Lung (tissue), 12 donors: ENCODE data around the gene FAM131A. TPM values are rescaled to one million over a fixed set of nuclear protein-coding genes. Genes with fewer than 3 reads are reported as not detected.

Source experiments
- ATAC-seq: fragments of 200-7000 bp; cut with Tn5 transposase; one replicate; pipeline ENCODE4 v1.9.1; 2020; ENCODE audit warnings: moderate number of reproducible peaks; ENCODE audit not compliant: insufficient read depth, low FRiP score
- DNase-seq, 3 donors: peaks; one replicate each; pipeline ENCODE4 v3.0.0-alpha.2; 2013 to 2017
- H3K27ac ChIP-seq, 2 donors: one replicate each; pipeline ENCODE4 v1.5.1; 2013; ENCODE audit warnings: mild to moderate bottlenecking in 2 of 2, moderate library complexity in 2 of 2, control low read depth in 1 of 2, inconsistent platforms in 1 of 2, low read depth in 1 of 2, low read length in 1 of 2
- H3K27me3 ChIP-seq, 3 donors: one replicate each; pipeline ENCODE4 v1.5.1; 2013; ENCODE audit warnings: low read length in 2 of 3; ENCODE audit not compliant: control insufficient read depth in 3 of 3, insufficient read depth in 3 of 3
- H3K36me3 ChIP-seq, 4 donors: one replicate each; pipeline ENCODE4 v1.5.1; 2013; ENCODE audit warnings: low read length in 4 of 4, mild to moderate bottlenecking in 1 of 4, moderate library complexity in 1 of 4; ENCODE audit not compliant: control insufficient read depth in 4 of 4, insufficient read depth in 4 of 4
- H3K4me1 ChIP-seq, 5 donors: one replicate each; pipeline ENCODE4 v1.5.1; 2013; ENCODE audit warnings: low read length in 5 of 5, mild to moderate bottlenecking in 2 of 5, moderate library complexity in 1 of 5; ENCODE audit not compliant: control insufficient read depth in 5 of 5, insufficient read depth in 5 of 5
- H3K4me3 ChIP-seq: one replicate; pipeline ENCODE4 v1.5.1; 2013; ENCODE audit warnings: mild to moderate bottlenecking, control low read depth, moderate library complexity
- H3K9ac ChIP-seq, 2 donors: one replicate each; pipeline ENCODE4 v1.5.1; 2013; ENCODE audit warnings: low read length in 2 of 2, control low read depth in 1 of 2; ENCODE audit not compliant: insufficient read depth in 1 of 2
- H3K9me3 ChIP-seq, 4 donors: one replicate each; pipeline ENCODE4 v1.5.1; 2013; ENCODE audit warnings: low read length in 3 of 4, mild to moderate bottlenecking in 1 of 4, moderate library complexity in 1 of 4; ENCODE audit not compliant: control insufficient read depth in 4 of 4, insufficient read depth in 3 of 4
- WGBS, 2 donors: extraction: QIAGEN DNeasy Blood & Tissue Kit; methylation state at CpG; one replicate each; pipeline ENCODE4 v1.1.7; 2013; 5-methylcytosine and 5-hydroxymethylcytosine counted together
- polyA plus RNA-seq, 2 donors: library from polyadenylated mRNA; stranded (reverse); fragments of 200-250 nt; gene quantifications; one replicate each; pipeline ENCODE4 v1.2.1, GENCODE V29; 2013
- total RNA-seq, 2 donors: library from RNA; depleted of rRNA in 1 of 2; stranded (reverse); fragments of >200 nt in 1 of 2; gene quantifications; one replicate each; pipeline ENCODE4 v1.2.1, GENCODE V29; 2014 to 2021
- TF ChIP-seq, protein P1 (sequence below): IDR thresholded peaks from 2 replicates; pipeline ENCODE4 v1.5.1; 2012; ENCODE audit warnings: mild to moderate bottlenecking; ENCODE audit errors: control extremely low read depth, extremely low read depth
- donor health status: control.
- donor health status: control.
- donor health status: Bipolar disorder and iron deficiency.
- donor health status: healthy.
- donor health status: DM: yes; HTN: yes; CAD: no.

FAM131A gene
- total and polyA plus RNA-seq, 4 donors = 12.9 to 21.4 (median 15.7) TPM

DNA sequence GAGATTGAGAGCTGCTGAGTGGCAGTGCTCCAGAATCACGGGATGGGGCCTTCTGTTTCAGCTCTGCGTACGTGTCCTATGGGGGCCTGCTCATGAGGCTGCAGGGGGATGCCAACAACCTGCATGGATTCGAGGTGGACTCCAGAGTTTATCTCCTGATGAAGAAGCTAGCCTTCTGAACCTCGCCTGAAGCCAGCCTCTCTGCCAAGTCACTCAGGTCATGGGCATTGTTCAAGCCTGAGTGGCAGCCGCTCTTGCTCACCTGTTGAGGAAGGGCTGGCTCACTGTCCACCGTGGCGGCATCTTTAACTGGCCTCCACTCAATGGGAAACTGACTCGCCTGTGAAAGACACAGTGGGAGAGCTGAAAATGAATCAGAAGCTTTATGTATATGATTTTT is 30.7 kb downstream of the FAM131A start:
- WGBS, 2 donors = 89 to 96% methylated on average over 9 of the region's 9 CpGs
- no peak overlapping the region for H3K27ac ChIP-seq
- H3K4me1 ChIP-seq = peaks cover 0 to 24% (median 7%) of the 10 kb centered on the region in 5 donors
- TF ChIP-seq, protein P1, sequence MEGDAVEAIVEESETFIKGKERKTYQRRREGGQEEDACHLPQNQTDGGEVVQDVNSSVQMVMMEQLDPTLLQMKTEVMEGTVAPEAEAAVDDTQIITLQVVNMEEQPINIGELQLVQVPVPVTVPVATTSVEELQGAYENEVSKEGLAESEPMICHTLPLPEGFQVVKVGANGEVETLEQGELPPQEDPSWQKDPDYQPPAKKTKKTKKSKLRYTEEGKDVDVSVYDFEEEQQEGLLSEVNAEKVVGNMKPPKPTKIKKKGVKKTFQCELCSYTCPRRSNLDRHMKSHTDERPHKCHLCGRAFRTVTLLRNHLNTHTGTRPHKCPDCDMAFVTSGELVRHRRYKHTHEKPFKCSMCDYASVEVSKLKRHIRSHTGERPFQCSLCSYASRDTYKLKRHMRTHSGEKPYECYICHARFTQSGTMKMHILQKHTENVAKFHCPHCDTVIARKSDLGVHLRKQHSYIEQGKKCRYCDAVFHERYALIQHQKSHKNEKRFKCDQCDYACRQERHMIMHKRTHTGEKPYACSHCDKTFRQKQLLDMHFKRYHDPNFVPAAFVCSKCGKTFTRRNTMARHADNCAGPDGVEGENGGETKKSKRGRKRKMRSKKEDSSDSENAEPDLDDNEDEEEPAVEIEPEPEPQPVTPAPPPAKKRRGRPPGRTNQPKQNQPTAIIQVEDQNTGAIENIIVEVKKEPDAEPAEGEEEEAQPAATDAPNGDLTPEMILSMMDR = no peak
- DNase-seq = no peak
- no peak for ATAC-seq
- H3K27me3 ChIP-seq = no peaks in the 10 kb centered on the region
- H3K9ac ChIP-seq = no peak overlapping the region
- no peaks in the 10 kb centered on the region for H3K9me3 ChIP-seq
- peaks cover 10 to 30% (median 15%) of the 10 kb centered on the region in 4 donors for H3K36me3 ChIP-seq
- H3K4me3 ChIP-seq = no peak overlapping the region

DNA sequence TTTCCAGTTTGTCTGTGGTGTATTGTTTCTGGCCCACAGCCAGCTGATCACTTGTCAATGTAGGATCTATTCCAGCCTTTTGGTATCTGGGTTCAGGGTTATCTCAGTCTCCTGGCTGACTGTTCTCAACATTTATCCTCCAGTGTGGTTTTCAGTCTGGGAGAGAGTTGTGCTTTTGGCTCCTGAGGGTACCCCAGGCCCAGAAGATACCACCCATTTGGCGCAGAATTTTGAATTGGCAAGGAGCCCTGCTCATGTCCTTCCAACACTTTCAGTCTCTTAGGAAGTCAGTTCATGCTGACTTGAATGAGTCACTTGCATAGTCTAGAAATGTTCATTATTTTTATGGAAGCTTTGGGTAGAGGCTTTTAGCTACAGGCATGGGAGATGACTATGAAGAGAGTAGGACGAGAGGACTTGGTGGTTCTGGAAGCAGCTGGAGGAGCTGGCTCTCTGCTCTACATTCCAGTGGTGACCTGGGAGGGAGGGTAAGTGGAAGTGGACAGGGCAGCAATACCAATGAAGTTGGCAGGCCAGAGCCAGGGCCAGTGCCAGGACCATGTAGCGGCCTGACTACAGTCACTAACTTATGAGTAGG is 31.3 kb downstream of the FAM131A start:
- 62 to 84% methylated on average over 3 of the region's 3 CpGs for WGBS, 2 donors
- no peak overlapping the region for H3K4me3 ChIP-seq
- no peak overlapping the region for H3K9ac ChIP-seq
- no peak for ATAC-seq
- H3K4me1 ChIP-seq = peaks cover 0 to 21% (median 7%) of the 10 kb centered on the region in 5 donors
- peak in 1 of 3 donors; percentile 49 for DNase-seq
- H3K27ac ChIP-seq = no peak overlapping the region
- TF ChIP-seq, protein P1 = no peak
- H3K27me3 ChIP-seq = no peaks in the 10 kb centered on the region
- H3K36me3 ChIP-seq = peaks cover 10 to 30% (median 15%) of the 10 kb centered on the region in 4 donors
- H3K9me3 ChIP-seq = no peaks in the 10 kb centered on the region

DNA sequence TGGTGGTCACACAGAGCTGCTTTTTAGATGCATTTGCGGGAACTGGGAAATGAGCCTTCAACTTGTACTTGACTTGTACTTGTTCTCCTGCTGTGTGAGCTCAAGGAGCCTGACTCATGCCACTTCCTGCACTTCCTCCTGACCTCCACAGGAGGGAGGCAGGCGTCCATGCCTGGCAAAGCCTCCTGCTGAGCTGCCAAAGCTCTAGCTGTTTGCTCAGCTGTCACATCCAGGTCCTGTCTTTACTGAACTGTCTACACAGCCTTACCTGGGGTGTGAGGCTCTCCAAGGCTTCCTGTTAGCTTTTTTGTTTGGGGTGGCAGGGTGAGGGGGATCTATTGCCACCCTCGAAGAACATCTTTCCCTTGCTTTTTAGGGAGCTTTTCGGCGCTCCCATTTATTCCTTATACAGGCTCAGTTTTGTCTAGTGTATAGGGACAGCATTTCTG is 34.2 kb downstream of the FAM131A start:
- Histone ChIP-seq H3K27me3 (no peaks in the 10 kb centered on the region), H3K4me1 (peaks cover 0 to 7% (median 3%) of the 10 kb centered on the region in 5 donors), H3K36me3 (peaks cover 8 to 15% (median 11%) of the 10 kb centered on the region in 4 donors), H3K9ac (no peak overlapping the region), H3K4me3 (no peak overlapping the region), H3K9me3 (no peaks in the 10 kb centered on the region), H3K27ac (no peak overlapping the region)
- WGBS, 2 donors = 44 to 45% methylated on average over 5 of the region's 5 CpGs
- DNase-seq = peak; percentile 82 to 91 (median 85)
- peak; percentile 81 for ATAC-seq
- TF ChIP-seq, protein P1 = peak; percentile 93
